ENCODE measurements around the gene TGFBR2.

DNA sequence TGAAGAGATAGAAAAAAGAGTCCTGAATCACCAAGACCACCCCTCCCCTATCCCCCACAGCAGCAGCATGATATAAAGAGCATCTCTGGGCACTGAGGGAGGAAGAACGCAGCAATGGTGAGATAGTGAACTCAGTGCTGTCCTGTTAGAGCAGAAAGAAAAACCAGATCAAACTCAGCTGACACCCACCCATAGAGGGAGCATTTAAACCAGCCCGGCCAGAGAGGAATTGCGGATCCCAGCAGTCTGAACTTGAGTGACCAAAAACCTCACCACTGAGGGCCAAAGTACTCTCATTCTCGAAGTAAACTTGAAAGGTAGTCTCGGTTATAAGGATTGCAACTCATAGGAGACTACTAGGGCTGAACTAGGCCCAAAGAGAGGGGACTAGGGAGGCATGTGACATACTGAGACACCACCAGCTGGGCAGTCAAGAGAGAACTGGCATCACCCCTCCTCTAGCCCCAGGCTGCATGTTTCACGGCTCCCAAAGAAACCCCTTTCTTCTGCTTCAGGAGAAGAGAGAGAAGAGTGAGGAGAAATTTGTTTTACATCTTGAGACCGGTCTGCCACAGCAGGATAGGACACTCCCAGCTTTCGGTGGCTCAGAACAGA lies 39.2 kb upstream of the TGFBR2 start:
- TF ChIP-seq POLR2AphosphoS5 (IDR thresholded peaks at IDR 0.05; ENCODE audit: low read depth, low read length) (no peak), SIN3A (IDR thresholded peaks at IDR 0.05; ENCODE audit: borderline replicate concordance, insufficient read depth, low read length) (no peak), FOXP2 (optimal IDR thresholded peaks at IDR 0.05; ENCODE audit: borderline replicate concordance, extremely low read depth, extremely low read length, insufficient read depth) (no peak), TAF1 (IDR thresholded peaks at IDR 0.05; ENCODE audit: borderline replicate concordance, insufficient read depth, low read length) (no peak)
- TF ChIP-seq, protein P1, sequence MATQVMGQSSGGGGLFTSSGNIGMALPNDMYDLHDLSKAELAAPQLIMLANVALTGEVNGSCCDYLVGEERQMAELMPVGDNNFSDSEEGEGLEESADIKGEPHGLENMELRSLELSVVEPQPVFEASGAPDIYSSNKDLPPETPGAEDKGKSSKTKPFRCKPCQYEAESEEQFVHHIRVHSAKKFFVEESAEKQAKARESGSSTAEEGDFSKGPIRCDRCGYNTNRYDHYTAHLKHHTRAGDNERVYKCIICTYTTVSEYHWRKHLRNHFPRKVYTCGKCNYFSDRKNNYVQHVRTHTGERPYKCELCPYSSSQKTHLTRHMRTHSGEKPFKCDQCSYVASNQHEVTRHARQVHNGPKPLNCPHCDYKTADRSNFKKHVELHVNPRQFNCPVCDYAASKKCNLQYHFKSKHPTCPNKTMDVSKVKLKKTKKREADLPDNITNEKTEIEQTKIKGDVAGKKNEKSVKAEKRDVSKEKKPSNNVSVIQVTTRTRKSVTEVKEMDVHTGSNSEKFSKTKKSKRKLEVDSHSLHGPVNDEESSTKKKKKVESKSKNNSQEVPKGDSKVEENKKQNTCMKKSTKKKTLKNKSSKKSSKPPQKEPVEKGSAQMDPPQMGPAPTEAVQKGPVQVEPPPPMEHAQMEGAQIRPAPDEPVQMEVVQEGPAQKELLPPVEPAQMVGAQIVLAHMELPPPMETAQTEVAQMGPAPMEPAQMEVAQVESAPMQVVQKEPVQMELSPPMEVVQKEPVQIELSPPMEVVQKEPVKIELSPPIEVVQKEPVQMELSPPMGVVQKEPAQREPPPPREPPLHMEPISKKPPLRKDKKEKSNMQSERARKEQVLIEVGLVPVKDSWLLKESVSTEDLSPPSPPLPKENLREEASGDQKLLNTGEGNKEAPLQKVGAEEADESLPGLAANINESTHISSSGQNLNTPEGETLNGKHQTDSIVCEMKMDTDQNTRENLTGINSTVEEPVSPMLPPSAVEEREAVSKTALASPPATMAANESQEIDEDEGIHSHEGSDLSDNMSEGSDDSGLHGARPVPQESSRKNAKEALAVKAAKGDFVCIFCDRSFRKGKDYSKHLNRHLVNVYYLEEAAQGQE (IDR thresholded peaks at IDR 0.05; ENCODE audit: insufficient read depth in 1 of 2, low read depth in 2 of 2, low read length in 2 of 2): no peak

Data from PFSK-1 (cell line).